ENCODE measurements around the gene GIGYF1. TPM values are rescaled to one million over a fixed set of nuclear protein-coding genes. Genes with fewer than 3 reads are reported as not detected.

GIGYF1 gene
- polyA plus RNA-seq, 1 donor from 2014 or later, result 2.6 TPM

DNA sequence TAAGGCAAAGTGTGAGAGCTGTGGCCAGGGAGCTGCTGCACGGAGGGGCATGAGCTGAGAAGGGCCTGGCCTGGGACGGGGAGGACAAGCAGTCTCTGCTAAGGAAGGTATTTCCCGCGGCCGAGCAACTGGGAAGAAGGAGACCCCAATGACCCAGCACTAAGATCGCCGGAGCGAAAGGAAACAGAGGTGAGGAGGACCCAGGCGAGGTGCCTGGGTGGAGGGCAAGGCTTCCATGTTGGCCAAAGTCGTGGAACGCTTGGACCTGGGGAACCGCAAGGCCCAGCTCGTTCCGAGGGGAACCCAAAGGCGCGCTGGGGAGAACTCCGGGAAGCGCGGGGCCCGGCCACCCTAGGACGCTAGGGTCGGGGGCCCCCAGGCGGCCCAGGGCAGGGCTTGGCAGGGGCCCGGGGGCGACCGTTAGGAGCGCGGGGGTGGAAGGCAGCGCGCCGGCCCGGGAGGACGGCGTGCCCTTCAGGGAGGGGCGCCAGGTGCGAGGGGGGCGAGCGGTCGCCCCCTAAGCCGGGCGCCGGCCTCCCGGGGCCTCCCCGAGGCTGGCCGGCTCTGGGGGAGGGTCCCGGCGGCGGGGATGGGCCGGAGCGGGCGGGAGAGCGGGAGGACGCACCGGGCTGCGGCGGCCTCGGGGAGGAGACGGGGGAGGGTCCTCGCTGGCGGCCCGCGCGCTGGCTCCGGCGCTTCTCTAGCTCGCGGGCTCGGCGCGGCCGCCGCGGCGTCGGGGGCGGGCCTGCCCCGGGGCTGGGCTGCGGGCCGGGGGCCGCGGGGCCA is 545 bp downstream of the GIGYF1 start:
- Mint-ChIP-seq H3K27me3 (peaks cover 3% of the 10 kb centered on the region), H3K36me3 (no peaks in the 10 kb centered on the region), H3K9me3 (no peaks in the 10 kb centered on the region), H3K4me1 (peaks cover 24 to 30% (median 29%) of the 10 kb centered on the region in 3 donors), H3K4me3 (peak overlapping the region; percentile 89 to 97 (median 95)), H3K27ac (peak overlapping the region; percentile 92 to 96 (median 93))

DNA sequence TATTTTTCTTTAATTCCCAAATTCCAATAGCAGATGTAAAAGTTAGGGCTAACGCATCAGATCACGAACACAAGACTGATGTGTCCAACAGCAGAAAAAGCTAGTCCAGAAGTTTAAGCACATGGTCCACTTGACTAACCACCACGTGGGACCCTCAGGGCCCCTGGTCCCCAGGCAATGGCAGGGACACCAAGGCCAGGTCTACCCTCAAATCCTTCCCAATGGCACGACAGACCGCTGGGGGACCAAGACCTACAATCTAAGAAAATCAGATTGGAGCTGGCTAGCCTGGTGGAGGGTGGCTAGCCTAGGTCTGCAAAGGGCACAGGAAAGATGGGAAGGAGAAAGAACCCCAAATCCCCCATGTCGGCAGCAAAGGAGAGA is 1.5 kb downstream of the GIGYF1 start:
- no peaks in the 10 kb centered on the region for H3K9me3 Mint-ChIP-seq
- peak overlapping the region in 2 of 3 donors; percentile 93 to 96 for H3K27ac Mint-ChIP-seq
- peak overlapping the region; percentile 89 to 97 (median 95) for H3K4me3 Mint-ChIP-seq
- peaks cover 24 to 30% (median 29%) of the 10 kb centered on the region in 3 donors for H3K4me1 Mint-ChIP-seq
- H3K36me3 Mint-ChIP-seq, result no peaks in the 10 kb centered on the region
- H3K27me3 Mint-ChIP-seq, result no peaks in the 10 kb centered on the region

DNA sequence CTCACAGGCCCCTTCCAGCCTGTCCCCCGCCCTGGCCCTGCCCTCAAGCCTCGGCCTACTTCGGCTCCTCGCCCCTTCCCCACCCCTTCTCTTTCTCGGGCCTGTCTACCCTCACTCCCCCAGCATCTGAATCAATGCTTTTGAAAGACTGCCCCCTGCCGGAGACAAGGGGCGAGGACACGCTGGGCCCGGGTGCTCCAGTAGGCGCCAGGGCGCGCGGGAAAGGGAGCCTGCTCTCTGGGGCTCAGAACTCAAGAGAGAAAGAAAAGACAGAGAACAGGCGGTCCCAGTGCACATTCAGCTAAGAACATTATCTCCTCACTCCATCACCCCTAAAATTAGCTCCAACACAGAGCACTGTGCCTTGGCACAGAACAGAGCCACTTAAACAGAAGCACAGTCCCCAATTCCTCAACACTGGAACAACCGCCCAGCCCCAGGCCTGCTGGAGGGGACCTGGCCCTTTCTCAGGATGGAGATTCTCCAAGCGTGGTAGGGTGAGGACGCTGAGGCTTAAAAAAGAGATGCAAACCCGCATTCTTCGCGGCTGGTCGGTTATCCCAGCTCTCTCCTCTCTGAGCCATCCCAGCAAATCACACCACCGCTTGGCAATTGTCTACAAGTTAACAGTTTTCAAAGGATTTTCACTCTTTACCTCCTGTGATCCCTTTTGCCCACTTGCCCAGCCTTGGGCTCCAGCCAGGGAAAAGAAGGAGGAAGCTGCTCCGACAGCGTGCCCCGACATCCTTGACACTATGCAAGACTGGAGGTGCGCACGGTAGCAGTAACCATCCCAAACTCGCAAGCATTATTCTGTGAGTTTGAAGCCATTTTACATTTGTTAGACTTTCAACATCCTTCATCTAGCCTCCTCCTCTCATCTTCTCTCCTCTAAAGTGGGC is 2.1 kb downstream of the GIGYF1 start:
- peak overlapping the region; percentile 80 to 96 (median 93) for H3K27ac Mint-ChIP-seq
- H3K9me3 Mint-ChIP-seq, result no peaks in the 10 kb centered on the region
- H3K36me3 Mint-ChIP-seq, result no peaks in the 10 kb centered on the region
- H3K27me3 Mint-ChIP-seq, result no peaks in the 10 kb centered on the region
- H3K4me1 Mint-ChIP-seq, result peaks cover 24 to 30% (median 29%) of the 10 kb centered on the region in 3 donors
- peak overlapping the region; percentile 89 to 97 (median 95) for H3K4me3 Mint-ChIP-seq

DNA sequence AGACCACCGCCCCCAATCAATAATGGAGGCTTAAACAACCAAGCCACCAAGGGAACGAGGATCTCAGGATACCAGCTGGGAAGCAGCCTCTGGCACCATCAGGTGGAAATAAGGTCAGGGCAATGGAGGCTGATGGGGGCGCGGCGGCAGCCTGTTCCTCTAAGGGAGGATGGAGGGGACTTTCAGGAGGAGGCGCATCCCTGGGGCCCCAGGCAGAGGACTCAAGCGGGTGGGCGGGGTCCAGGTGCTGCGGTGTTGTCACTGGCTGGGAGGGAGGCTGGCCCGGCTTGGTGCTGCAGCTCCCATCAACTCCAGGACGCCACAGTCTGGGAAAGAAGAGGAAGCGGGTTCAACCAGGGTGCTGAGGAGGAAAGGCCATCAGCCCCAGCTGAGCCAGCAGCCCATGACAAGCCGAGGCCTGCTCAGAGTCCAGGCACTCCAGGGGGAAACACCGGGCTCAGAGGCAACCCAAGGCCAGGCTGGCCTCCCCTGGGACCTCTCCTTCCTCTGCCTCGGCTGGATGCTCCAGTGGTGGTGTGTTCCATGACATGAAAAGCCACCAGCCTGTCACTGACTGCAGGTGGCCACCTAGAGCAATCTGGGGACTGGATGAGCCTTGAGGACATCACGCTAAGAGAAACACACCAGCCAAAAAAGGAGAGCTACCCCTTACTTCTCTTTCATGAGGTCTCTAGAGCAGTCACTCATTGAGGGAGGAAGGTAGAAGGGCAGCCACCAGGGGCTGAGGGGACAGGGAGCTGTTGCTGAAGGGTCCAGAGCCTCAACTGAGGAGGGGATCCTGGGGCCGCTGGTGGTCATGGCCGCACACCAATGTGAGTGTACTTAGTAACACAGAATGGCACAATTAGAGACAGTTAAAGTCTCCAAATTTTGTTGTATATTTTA is 4.6 kb downstream of the GIGYF1 start:
- no peaks in the 10 kb centered on the region for H3K9me3 Mint-ChIP-seq
- peak overlapping the region in 3 of 4 donors; percentile 38 to 53 (median 47) for H3K4me3 Mint-ChIP-seq
- H3K27me3 Mint-ChIP-seq, result no peaks in the 10 kb centered on the region
- peak overlapping the region in 2 of 3 donors; percentile 59 to 78 for H3K27ac Mint-ChIP-seq
- no peaks in the 10 kb centered on the region for H3K36me3 Mint-ChIP-seq
- peaks cover 17 to 23% (median 18%) of the 10 kb centered on the region in 3 donors for H3K4me1 Mint-ChIP-seq

DNA sequence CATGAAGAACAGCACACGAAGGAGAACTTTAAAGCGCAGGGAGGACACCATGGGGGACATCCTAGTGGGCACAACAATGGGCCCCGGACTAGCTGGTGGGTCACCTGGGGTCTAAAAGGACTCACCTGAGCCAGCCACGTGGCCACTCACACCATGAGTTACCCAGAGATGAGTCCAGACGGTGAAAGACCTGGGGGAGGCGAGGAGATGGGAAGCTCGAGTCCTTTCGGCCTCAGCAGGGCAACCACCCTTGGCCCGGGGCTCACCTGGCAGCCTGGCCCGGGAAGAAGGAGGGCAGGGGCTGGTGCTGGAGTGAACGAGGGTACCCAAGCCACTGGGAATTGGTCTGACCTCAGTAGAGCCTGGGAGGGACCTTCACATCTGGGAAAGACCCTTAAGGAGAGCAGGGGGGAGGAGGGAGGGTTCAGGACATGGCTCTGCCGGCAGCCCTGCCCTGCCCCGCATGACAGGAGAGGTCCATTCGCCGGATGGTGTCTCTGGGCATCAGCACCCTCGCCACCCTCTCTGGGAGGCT is 5.7 kb downstream of the GIGYF1 start:
- Mint-ChIP-seq H3K4me1 (peaks cover 17 to 23% (median 18%) of the 10 kb centered on the region in 3 donors), H3K27ac (no peak overlapping the region), H3K36me3 (no peaks in the 10 kb centered on the region), H3K9me3 (no peaks in the 10 kb centered on the region), H3K4me3 (peak overlapping the region in 2 of 4 donors; percentile 53 to 77), H3K27me3 (no peaks in the 10 kb centered on the region)

DNA sequence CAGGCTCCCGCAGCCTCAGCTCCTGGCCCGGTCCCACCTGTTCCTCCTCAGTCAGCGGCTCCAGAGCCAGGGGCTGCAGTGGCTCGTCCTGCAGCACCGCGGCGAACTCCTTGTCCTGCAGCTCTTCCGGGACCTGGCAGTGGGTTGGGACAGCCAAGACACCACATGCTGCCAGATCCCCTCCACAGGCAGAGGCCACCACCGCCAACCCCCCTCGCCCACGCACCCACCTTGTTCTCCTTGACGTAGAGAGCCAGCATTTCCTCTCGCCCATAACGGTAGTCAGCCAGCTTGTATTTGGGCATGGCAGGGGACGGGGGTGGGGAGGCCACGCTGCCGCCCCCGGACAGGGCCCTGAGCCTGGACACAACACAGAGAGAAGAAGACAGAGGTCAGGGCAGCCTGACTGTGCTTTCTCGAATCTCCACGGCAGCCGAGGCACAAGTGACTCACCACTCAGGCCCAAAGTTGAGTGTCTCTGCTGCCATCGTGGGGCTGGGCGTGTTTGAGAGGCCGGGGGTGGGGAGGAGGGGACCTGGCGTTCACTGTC is 6.2 kb downstream of the GIGYF1 start:
- Mint-ChIP-seq H3K4me1 (peaks cover 12 to 19% (median 15%) of the 10 kb centered on the region in 3 donors), H3K27ac (no peak overlapping the region), H3K4me3 (no peak overlapping the region), H3K36me3 (no peaks in the 10 kb centered on the region), H3K9me3 (no peaks in the 10 kb centered on the region), H3K27me3 (no peaks in the 10 kb centered on the region)

DNA sequence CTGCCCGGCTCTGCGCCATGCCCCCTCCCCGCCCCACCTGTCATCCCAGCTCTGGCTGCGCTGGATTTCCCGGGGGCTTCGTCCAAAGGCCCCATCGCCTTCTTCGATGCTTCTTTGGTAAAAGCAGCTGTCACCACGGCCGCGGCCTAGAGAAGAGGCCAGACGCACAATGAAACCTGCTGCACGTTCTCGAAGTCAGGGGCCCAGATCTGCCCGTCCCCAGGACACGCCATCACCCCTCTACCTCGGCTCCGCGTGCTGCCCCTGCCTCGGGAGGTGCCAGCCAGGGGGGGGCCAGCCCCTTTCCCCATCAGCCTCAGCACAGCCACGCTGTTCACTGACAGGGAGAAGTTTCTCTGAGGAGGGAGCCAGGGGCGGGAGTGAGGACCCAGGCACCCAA is 6.8 kb downstream of the GIGYF1 start:
- Mint-ChIP-seq H3K27me3 (no peaks in the 10 kb centered on the region), H3K4me1 (peaks cover 8 to 13% (median 9%) of the 10 kb centered on the region in 3 donors), H3K9me3 (no peaks in the 10 kb centered on the region), H3K4me3 (no peak overlapping the region), H3K36me3 (no peaks in the 10 kb centered on the region), H3K27ac (no peak overlapping the region)

DNA sequence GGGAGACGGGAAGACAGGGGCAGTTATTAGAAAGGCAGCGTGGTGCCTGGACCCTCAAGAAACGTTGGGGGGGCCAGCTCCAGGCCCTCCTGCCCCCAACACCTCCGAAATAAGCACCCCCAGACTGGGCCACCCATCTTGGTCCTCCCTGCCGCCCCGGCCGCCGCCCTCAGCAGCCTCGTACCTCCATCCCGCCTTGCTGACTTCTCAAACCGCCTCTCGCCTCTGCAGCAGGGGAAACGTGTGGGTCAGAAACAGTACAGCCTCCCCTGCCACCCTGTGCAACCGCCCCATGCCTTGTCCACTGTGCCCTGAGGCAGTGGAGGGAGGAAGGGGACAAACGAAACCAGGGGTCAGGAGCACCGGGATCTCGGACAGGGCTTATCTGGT is 7.2 kb downstream of the GIGYF1 start:
- Mint-ChIP-seq H3K36me3 (no peaks in the 10 kb centered on the region), H3K9me3 (no peaks in the 10 kb centered on the region)

DNA sequence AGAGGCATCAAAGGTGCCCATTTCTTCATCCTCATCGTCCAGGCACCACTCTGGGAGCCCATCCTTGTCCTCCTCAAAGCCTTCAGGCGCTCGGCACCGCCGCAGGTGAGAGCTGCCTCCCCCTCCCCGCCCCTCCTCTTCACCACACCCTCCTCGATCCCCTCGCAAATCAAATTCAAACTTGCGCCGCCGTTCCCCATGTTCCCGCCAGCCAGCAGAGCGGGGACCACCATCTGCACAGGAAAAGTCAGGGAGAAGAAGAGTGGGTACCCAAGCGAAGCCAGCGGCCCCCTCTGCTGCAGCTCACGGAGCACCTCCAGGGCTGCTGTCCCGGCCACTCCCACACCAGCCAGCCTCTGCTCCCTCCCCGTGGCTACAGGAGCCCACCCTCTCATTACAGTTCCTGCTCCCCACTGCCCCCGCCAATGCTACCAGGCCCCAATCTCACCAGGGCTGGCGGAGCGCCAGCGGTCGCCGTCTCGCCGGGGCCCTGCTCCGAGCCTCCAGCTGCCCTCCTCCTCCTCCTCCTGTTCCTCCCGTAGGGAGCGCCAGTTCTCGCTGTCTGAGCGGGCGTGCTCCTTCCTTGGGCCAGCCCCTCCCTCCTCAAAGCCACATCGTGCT is 7.7 kb downstream of the GIGYF1 start:
- Mint-ChIP-seq H3K27me3 (no peaks in the 10 kb centered on the region), H3K36me3 (no peaks in the 10 kb centered on the region), H3K9me3 (no peaks in the 10 kb centered on the region), H3K4me3 (no peak overlapping the region), H3K27ac (no peak overlapping the region), H3K4me1 (peaks cover 0 to 7% (median 1%) of the 10 kb centered on the region in 3 donors)

More for the DNA sequence above, 7.2 kb downstream of the GIGYF1 start:
- Mint-ChIP-seq H3K4me1 (peaks cover 4 to 10% (median 5%) of the 10 kb centered on the region in 3 donors), H3K27ac (no peak overlapping the region), H3K27me3 (no peaks in the 10 kb centered on the region), H3K4me3 (no peak overlapping the region)

DNA sequence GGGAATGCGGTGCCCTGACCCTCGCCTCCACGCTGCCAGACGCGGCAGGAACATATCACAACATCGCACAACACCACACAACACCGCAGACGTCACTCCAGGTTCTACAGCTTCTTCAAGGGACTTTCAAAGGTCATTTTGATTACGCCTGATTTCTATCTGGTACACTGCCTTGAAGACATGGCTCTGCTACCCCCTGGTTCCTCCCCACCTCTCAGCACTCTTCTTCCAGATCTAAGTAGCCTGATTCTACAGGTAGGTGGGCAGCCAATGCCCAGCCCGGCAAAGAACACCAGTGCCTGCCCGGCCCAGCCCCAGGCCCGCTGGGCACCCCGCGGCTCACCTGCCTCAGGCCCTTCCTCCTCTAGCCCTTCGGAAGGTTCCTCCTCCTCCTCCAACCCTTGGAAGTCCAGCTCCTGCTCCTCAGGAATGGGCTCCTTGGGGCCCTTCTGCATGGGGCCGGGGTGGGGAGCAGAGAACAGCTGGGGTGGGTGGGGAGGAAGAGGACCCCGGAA is 8.4 kb downstream of the GIGYF1 start:
- peak overlapping the region in 1 of 4 donors; percentile 40 for H3K4me3 Mint-ChIP-seq
- peak overlapping the region in 1 of 3 donors; percentile 32 for H3K27ac Mint-ChIP-seq

DNA sequence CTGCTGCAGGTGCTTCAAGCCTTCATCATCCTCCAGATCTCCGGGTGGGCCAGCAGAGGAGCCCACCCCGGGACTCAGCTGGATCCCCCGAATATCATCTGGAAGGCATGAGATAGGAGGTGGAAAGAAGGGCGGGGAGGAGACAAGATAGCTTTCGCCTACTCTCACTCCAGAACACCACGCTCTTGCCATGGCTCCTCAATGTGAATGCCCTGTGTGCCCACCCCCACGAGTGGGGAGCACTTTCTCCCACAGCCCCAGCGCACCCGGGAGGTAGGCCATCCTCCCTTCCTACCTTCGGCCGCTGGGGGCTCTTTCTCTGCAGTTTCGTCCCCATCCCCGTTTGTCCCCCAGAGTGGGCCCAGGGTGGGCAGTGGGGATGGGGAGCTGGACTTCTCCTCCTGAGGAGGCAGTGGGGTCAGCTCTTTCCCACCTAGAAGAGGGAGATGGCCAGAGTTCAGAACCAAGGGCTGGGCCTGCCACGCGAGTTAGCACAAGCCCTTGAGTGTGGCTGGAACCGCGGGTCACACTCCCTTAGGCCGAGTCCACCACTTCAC is 8.9 kb downstream of the GIGYF1 start:
- peak overlapping the region in 1 of 3 donors; percentile 32 for H3K27ac Mint-ChIP-seq

More for the DNA sequence above, 8.4 kb downstream of the GIGYF1 start:
- H3K9me3 Mint-ChIP-seq, result no peaks in the 10 kb centered on the region
- H3K36me3 Mint-ChIP-seq, result no peaks in the 10 kb centered on the region
- H3K27me3 Mint-ChIP-seq, result no peaks in the 10 kb centered on the region
- peaks cover 0 to 7% (median 1%) of the 10 kb centered on the region in 3 donors for H3K4me1 Mint-ChIP-seq

DNA sequence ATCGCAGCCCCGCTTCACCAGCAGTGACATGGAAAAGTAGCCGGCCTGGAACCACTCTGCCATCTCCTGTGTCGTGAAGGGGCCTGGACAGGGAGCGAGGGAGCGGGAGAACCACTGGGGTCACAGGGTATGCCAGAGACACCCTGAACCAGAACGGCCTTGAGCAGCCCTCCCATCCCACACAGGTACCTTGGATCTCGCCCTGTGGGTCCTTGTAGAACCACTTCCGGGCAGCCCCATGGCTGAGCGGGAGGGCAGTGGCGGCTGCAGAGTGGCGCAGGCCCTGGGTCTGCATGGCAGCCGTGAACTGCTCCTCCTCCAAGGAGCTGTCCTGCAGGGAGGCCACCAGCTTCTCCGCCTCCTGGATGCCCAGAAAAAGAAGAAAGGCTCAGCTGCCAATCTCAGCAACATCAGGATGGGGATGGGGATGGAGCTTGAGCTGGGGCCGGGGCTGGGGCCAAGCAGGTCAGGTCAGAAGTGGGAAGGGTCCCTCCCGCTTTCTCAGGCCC is 9.5 kb downstream of the GIGYF1 start:
- no peaks in the 10 kb centered on the region for H3K36me3 Mint-ChIP-seq

More for the DNA sequence above, 8.9 kb downstream of the GIGYF1 start:
- H3K4me1 Mint-ChIP-seq, result peaks cover 0 to 6% (median 1%) of the 10 kb centered on the region in 3 donors
- peak overlapping the region in 1 of 4 donors; percentile 40 for H3K4me3 Mint-ChIP-seq
- H3K9me3 Mint-ChIP-seq, result no peaks in the 10 kb centered on the region
- H3K36me3 Mint-ChIP-seq, result no peaks in the 10 kb centered on the region
- H3K27me3 Mint-ChIP-seq, result no peaks in the 10 kb centered on the region

More for the DNA sequence above, 9.5 kb downstream of the GIGYF1 start:
- Mint-ChIP-seq H3K27me3 (no peaks in the 10 kb centered on the region), H3K4me1 (peaks cover 0 to 1% (median 1%) of the 10 kb centered on the region in 3 donors), H3K9me3 (no peaks in the 10 kb centered on the region), H3K27ac (no peak overlapping the region), H3K4me3 (no peak overlapping the region)
